A549 (cell line): ENCODE measurements around the gene MON1A. TPM values are rescaled to one million over a fixed set of nuclear protein-coding genes. Genes with fewer than 3 reads are reported as not detected.
"Not testable (repeated sequence)": the region's sequence is repeated elsewhere in the genome, so short reads cannot be mapped to it uniquely, and the experiment has no call there.

Experiments
- ATAC-seq, 2 experiments: fragments of 200-7000 bp in 1 of 2; fragments of >200 bp in 1 of 2; cut with Nextera tagmentation in 1 of 2; cut with Tn5 transposase in 1 of 2; 3 replicates each; pipeline versions ENCODE4 v1.8.0 to v1.9.1; 2018 to 2020; ENCODE audit warnings: mild to moderate bottlenecking in 1 of 2, moderate library complexity in 1 of 2
- CTCF ChIA-PET: fragments of 300-600 bp; sonication (Branson Sonifier 250); formaldehyde crosslinking; extraction: SDS; loops from one replicate; lab custom pipeline; 2021; ENCODE audit warnings: antibody characterized with exemption, inconsistent platforms; lab: Yijun Ruan, JAX
- POLR2A ChIA-PET: fragments of 350-600 bp; formaldehyde crosslinking; extraction: SDS; loops from one replicate; lab custom pipeline; 2021; ENCODE audit warnings: antibody characterized with exemption, inconsistent platforms; lab: Yijun Ruan, JAX
- DNase-seq, 2 experiments: peaks; one replicate each; pipeline versions ENCODE4 v3.0.0 to v3.0.0-alpha.2; 2011 to 2016; ENCODE audit warnings: low read depth in 1 of 2, low spot score in 1 of 2
- FAIRE-seq: peaks from 2 replicates; lab custom pipeline; 2011; peaks lifted over from hg19 to GRCh38; lab: Jason Lieb, UNC
- H3K27ac ChIP-seq, 2 experiments: fragments of >200 bp; sonication (Bioruptor Twin); formaldehyde crosslinking; 3 replicates each; pipeline ENCODE4 v1.5.1; 2016 to 2017
- H3K4me1 ChIP-seq: fragments of >200 bp; sonication (Bioruptor Twin); formaldehyde crosslinking; 3 replicates; pipeline ENCODE4 v1.6.1; 2016
- H3K4me2 ChIP-seq: fragments of >200 bp; sonication (Bioruptor Twin); formaldehyde crosslinking; 3 replicates; pipeline ENCODE4 v1.6.1; 2016
- H3K4me3 ChIP-seq: fragments of >200 bp; sonication (Bioruptor Twin); formaldehyde crosslinking; 3 replicates; pipeline ENCODE4 v1.5.1; 2016
- H3K9me3 ChIP-seq: fragments of >200 bp; sonication (Bioruptor Twin); formaldehyde crosslinking; 3 replicates; pipeline ENCODE4 v1.6.1; 2016
- CBX8 ChIP-seq: fragments of 200-600 bp; sonication (generic); IDR thresholded peaks from 2 replicates; pipeline ENCODE4 v1.6.1; 2016
- CTCF ChIP-seq: fragments of >200 bp; sonication (Bioruptor Twin); formaldehyde crosslinking; IDR thresholded peaks from 3 replicates; pipeline ENCODE4 v1.5.1; 2016
- EHF ChIP-seq: fragments of 250-450 bp; sonication (Bioruptor Pico); IDR thresholded peaks from 2 replicates; pipeline ENCODE4 v1.5.0; 2020; ENCODE audit warnings: mild to moderate bottlenecking
- EHMT2 ChIP-seq: fragments of 200-600 bp; sonication (generic); IDR thresholded peaks from 2 replicates; pipeline ENCODE4 v1.6.1; 2016; ENCODE audit warnings: antibody characterized with exemption, low read depth, mild to moderate bottlenecking, moderate library complexity
- EP300 ChIP-seq, 2 experiments: fragments of >200 bp; sonication (Bioruptor Twin); formaldehyde crosslinking; IDR thresholded peaks; 2 replicates in 1 of 2; 3 replicates in 1 of 2; pipeline ENCODE4 v1.6.1; 2016 to 2017
- FOSL2 ChIP-seq, 2 experiments: fragments of 450-650 bp in 1 of 2; fragments of >200 bp in 1 of 2; sonication (Bioruptor Twin) in 1 of 2; formaldehyde crosslinking; IDR thresholded peaks; 2 replicates each; pipeline versions ENCODE4 v1.5.0 to v1.6.1; 2016 to 2020; ENCODE audit warnings: mild to moderate bottlenecking in 1 of 2, moderate library complexity in 1 of 2
- HMGXB4 ChIP-seq: fragments of 250-450 bp; sonication (Bioruptor Pico); IDR thresholded peaks from 2 replicates; pipeline ENCODE4 v1.5.0; 2021; ENCODE audit warnings: mild to moderate bottlenecking, moderate library complexity, borderline replicate concordance
- HOXA7 ChIP-seq: fragments of 250-450 bp; sonication (Bioruptor Pico); IDR thresholded peaks from 2 replicates; pipeline ENCODE4 v1.5.0; 2020; ENCODE audit warnings: mild to moderate bottlenecking, moderate library complexity
- HOXB5 ChIP-seq: fragments of 250-450 bp; sonication (Bioruptor Pico); IDR thresholded peaks from 2 replicates; pipeline ENCODE4 v1.5.0; 2020; ENCODE audit warnings: mild to moderate bottlenecking, moderate library complexity
- JUNB ChIP-seq: fragments of >200 bp; sonication (Bioruptor Twin); formaldehyde crosslinking; IDR thresholded peaks from 2 replicates; pipeline ENCODE4 v1.6.1; 2016
- MAX ChIP-seq: IDR thresholded peaks from 2 replicates; pipeline ENCODE4 v1.6.1; 2012
- MAZ ChIP-seq: fragments of 150-350 bp; IDR thresholded peaks from 2 replicates; pipeline ENCODE4 v1.6.1; 2014; ENCODE audit warnings: antibody characterized with exemption, low read depth, low read length, borderline replicate concordance
- NFE2L2 ChIP-seq: fragments of 150-350 bp; conservative IDR thresholded peaks from 2 replicates; pipeline ENCODE4 v1.6.1; 2014; ENCODE audit warnings: low read length
- NPAS2 ChIP-seq: fragments of 250-450 bp; sonication (Bioruptor Pico); IDR thresholded peaks from 2 replicates; pipeline ENCODE4 v1.8.0; 2022; ENCODE audit warnings: mild to moderate bottlenecking, moderate library complexity, borderline replicate concordance
- PHF8 ChIP-seq: fragments of 200-600 bp; sonication (generic); IDR thresholded peaks from 2 replicates; pipeline ENCODE4 v1.6.1; 2016; ENCODE audit warnings: low read depth, mild to moderate bottlenecking, antibody characterized with exemption, moderate library complexity, borderline replicate concordance
- POLR2AphosphoS2 ChIP-seq: conservative IDR thresholded peaks from 2 replicates; pipeline ENCODE4 v1.6.1; 2012; ENCODE audit warnings: low read length, improper control_type of control experiment, inconsistent platforms
- RAD21 ChIP-seq, 2 experiments: fragments of >200 bp in 1 of 2; sonication (Bioruptor Twin) in 1 of 2; formaldehyde crosslinking in 1 of 2; IDR thresholded peaks in 1 of 2; conservative IDR thresholded peaks in 1 of 2; 2 replicates in 1 of 2; 3 replicates in 1 of 2; pipeline ENCODE4 v1.6.1; 2012 to 2018; ENCODE audit warnings: inconsistent platforms in 1 of 2
- RARB ChIP-seq: fragments of 250-450 bp; sonication (Bioruptor Pico); IDR thresholded peaks from 2 replicates; pipeline ENCODE4 v1.8.0; 2021; ENCODE audit warnings: mild to moderate bottlenecking, moderate library complexity
- RCOR1 ChIP-seq: fragments of 150-350 bp; IDR thresholded peaks from 2 replicates; pipeline ENCODE4 v1.6.1; 2014; ENCODE audit warnings: antibody characterized with exemption, low read length, low read depth
- SMC3 ChIP-seq: fragments of >200 bp; sonication (Bioruptor Twin); formaldehyde crosslinking; IDR thresholded peaks from 3 replicates; pipeline ENCODE4 v1.6.1; 2018; ENCODE audit warnings: inconsistent platforms
- ZFP36 ChIP-seq: fragments of 450-650 bp; IDR thresholded peaks from 2 replicates; pipeline ENCODE4 v1.6.1; 2014; ENCODE audit warnings: borderline replicate concordance; ENCODE audit not compliant: partially characterized antibody
- ZSCAN20 ChIP-seq: fragments of 250-450 bp; sonication (Bioruptor Pico); IDR thresholded peaks from 2 replicates; pipeline ENCODE4 v1.8.0; 2022; ENCODE audit warnings: mild to moderate bottlenecking, moderate library complexity
- WGBS: methylation state at CpG from one replicate; pipeline ENCODE4 v1.1.6; 2017; ENCODE audit errors: missing lambda C conversion rate; 5-methylcytosine and 5-hydroxymethylcytosine counted together
- polyA plus RNA-seq, 4 experiments: library from polyadenylated mRNA; depleted of rRNA in 3 of 4; stranded (reverse); fragments of >200 nt; fragmentation: RNase III in 1 of 4; extraction: RNeasy Plus Mini Kit Qiagen cat#74134 plus additional on column Dnase treatment in 1 of 4; gene quantifications; 2 replicates in 3 of 4; 3 replicates in 1 of 4; pipeline ENCODE4 v1.2.3, GENCODE V29; 2011 to 2017
- TF ChIP-seq, protein P1 (sequence below): fragments of >200 bp; sonication (Bioruptor Twin); formaldehyde crosslinking; IDR thresholded peaks from 3 replicates; pipeline ENCODE4 v1.6.1; 2016
- TF ChIP-seq, protein P2 (sequence below): fragments of 150-350 bp; IDR thresholded peaks from 2 replicates; pipeline ENCODE4 v1.6.1; 2014; ENCODE audit warnings: low read depth, mild to moderate bottlenecking, low read length

Gene MON1A
- polyA plus RNA-seq, 2 of the 4 experiments (the other 2 are of a cell fraction), result 4.2 to 5.1 TPM

DNA sequence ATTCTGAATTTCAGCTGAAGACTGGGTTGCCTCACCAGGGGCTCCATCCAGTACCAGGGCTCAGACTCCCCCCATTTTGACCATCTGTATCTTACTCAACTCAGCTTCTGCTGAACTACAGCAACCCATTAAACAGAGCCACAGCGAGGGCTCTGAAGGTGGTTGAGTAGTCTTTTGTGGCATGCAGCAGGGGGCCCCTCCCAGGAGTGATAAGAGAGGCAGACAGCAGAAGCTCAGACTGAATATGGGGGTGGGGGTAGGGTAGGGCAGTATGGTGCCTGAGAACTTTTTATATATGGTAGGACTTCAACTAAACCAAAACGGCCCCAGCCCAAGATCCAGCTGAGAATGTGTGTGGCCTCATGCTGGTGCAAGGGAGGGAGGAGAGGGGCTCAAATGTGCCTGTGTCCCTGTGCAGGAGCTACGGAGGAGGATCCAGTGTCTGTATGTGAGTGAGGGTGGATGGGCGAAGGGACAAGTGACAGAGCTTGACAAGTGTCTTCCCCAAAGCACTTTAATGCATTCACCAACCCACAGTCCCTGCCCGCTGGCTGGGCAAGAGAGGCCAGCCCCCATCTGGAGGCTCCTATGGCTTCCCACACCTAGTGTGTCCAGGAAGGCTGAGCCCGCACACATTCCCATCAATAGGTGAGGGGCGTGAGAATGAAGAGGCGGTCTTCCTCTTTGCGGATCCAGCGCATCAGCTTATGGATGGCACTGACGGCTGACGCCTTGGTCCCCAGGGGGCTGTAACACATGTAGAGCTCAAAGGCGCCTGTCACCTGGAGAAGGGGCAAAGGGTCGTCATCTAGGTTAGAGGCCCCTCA is 21.0 kb downstream of the MON1A start:
- H3K4me2 ChIP-seq, result no peak overlapping the region
- TF ChIP-seq EHF (CRISPR knock-in tag) (no peak), RAD21 (conservative IDR thresholded peaks at IDR 0.05 in 1 of 2, IDR thresholded peaks at IDR 0.05 in 1 of 2) (no peak), EP300 (IDR thresholded peaks at IDR 0.05) (no peak), RCOR1 (no peak)
- TF ChIP-seq, all 56 proteins: peak for 0
- ATAC-seq (no peak), DNase-seq (no peak), FAIRE-seq (no peak)
- no peak overlapping the region for H3K4me3 ChIP-seq
- no peak overlapping the region for H3K27ac ChIP-seq
- no peaks in the 10 kb centered on the region for H3K9me3 ChIP-seq
- 91% methylated on average over 13 of the region's 14 CpGs for WGBS
- CTCF ChIA-PET, result interaction anchor here (1.0 to 3.8 kb wide), 5 partner anchors 9 to 107 kb away, joined by 3 to 37 read pairs (median 3); partner anchors contain the start of gene INKA1
- H3K4me1 ChIP-seq, result peaks cover 19% of the 10 kb centered on the region
- POLR2A ChIA-PET, result no interaction called here

DNA sequence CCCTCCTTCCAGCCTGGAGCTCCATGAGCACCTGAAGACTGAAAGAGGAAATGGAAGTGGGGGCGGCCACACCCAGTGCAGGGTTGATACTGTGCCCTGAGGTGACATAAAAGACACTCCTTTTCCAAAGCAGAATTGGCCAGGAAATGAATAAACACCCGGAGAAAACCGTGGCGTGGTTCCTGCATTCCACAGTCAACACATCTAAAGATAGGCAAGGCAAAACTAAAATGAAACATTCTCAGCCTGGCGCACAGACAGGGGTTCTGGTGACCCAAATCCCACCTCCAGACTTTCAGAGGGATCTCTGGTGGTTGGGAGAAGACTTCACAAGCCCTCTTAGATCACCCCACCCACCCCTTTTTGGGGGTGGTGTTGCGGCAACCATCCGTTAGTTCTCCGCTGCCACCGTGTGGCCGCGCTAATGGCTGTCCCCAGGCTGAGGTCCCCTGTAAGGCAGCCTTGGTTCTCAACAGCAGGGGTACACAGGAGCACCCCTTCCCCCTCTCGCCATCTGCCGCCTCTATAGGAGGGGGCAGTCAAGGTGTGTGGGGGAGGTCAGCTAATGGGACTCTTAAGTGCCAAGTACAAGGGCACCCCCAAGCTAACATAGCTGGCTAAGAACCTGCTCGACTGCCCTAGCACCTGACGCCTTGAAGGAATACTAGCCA is 23.4 kb downstream of the MON1A start:
- Histone ChIP-seq H3K27ac (peak overlapping the region; percentile 51 to 84), H3K4me1 (peaks cover 42% of the 10 kb centered on the region), H3K4me2 (peak overlapping the region; percentile 85), H3K4me3 (peak overlapping the region; percentile 24; the same call in 1 of the 3 replicates), H3K9me3 (no peaks in the 10 kb centered on the region)
- ATAC-seq (peak; percentile 63 to 74; a peak in 5 of 6 replicates), FAIRE-seq (no peak), DNase-seq (peak; percentile 55 to 82)
- TF ChIP-seq SMC3, result peak; percentile 84
- no peak for TF ChIP-seq JUNB
- no peak for TF ChIP-seq MAX
- TF ChIP-seq HOXB5, result no peak
- no peak for TF ChIP-seq POLR2AphosphoS2
- TF ChIP-seq, protein P1, sequence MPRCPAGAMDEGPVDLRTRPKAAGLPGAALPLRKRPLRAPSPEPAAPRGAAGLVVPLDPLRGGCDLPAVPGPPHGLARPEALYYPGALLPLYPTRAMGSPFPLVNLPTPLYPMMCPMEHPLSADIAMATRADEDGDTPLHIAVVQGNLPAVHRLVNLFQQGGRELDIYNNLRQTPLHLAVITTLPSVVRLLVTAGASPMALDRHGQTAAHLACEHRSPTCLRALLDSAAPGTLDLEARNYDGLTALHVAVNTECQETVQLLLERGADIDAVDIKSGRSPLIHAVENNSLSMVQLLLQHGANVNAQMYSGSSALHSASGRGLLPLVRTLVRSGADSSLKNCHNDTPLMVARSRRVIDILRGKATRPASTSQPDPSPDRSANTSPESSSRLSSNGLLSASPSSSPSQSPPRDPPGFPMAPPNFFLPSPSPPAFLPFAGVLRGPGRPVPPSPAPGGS, result no peak
- no peak for TF ChIP-seq RCOR1
- TF ChIP-seq, protein P2, sequence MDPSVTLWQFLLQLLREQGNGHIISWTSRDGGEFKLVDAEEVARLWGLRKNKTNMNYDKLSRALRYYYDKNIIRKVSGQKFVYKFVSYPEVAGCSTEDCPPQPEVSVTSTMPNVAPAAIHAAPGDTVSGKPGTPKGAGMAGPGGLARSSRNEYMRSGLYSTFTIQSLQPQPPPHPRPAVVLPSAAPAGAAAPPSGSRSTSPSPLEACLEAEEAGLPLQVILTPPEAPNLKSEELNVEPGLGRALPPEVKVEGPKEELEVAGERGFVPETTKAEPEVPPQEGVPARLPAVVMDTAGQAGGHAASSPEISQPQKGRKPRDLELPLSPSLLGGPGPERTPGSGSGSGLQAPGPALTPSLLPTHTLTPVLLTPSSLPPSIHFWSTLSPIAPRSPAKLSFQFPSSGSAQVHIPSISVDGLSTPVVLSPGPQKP, result no peak
- no peak for TF ChIP-seq HOXA7 (CRISPR knock-in tag)
- no peak for TF ChIP-seq NFE2L2
- no peak for TF ChIP-seq ZSCAN20 (CRISPR knock-in tag)
- TF ChIP-seq NPAS2 (CRISPR knock-in tag), result no peak
- TF ChIP-seq RAD21 (conservative IDR thresholded peaks at IDR 0.05 in 1 of 2, IDR thresholded peaks at IDR 0.05 in 1 of 2), result peak; percentile 81 to 83
- TF ChIP-seq CTCF, result peak; percentile 74
- no peak for TF ChIP-seq ZFP36
- TF ChIP-seq EHMT2, result no peak
- TF ChIP-seq FOSL2 (IDR thresholded peaks at IDR 0.05), result no peak
- TF ChIP-seq FOSL2 (CRISPR knock-in tag; IDR thresholded peaks at IDR 0.05), result no peak
- TF ChIP-seq MAZ, result no peak
- TF ChIP-seq PHF8, result no peak
- no peak for TF ChIP-seq RARB (CRISPR knock-in tag)
- no peak for TF ChIP-seq CBX8
- TF ChIP-seq HMGXB4, result no peak
- CTCF ChIA-PET, result interaction anchor here (0.6 to 4.9 kb wide), 28 partner anchors 9 to 205 kb away, joined by 3 to 46 read pairs (median 4); partner anchors contain the start of genes CAMKV, CDHR4 and INKA1
- POLR2A ChIA-PET, result interaction anchor here (0.6 kb wide), 1 partner anchor 103 kb away, joined by 3 read pairs; the partner anchor contains the start of gene INKA1
- 22% methylated on average over 8 of the region's 15 CpGs for WGBS

DNA sequence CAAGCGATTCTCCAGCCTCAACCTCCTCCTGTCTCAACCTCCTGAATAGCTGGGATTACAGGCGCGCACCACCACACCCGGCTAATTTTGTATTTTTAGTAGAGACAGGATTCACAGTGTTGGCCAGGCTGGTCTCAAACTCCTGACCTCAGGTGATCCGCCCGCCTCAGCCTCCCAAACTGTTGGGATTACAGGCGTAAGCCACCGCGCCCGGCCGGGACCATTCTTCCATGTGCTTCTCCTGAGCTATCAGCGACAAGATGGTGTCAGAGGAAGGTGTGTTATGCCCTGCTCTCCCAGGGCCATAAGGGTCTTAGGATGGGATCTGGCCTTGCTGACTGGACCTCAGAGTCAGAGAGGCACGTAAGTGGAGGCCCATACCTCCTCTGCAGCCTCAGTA is 25.2 kb downstream of the MON1A start:
- H3K9me3 ChIP-seq, FAIRE-seq, ATAC-seq, DNase-seq, POLR2A ChIA-PET: not testable (repeated sequence)
- H3K27ac ChIP-seq, result peak overlapping the region; percentile 85 to 93
- H3K4me1 ChIP-seq, result peaks cover 59% of the 10 kb centered on the region
- H3K4me2 ChIP-seq, result peak overlapping the region; percentile 84
- 83% methylated on average over 9 of the region's 13 CpGs for WGBS
- peak overlapping the region; percentile 34; the same call in 1 of the 3 replicates for H3K4me3 ChIP-seq
- CTCF ChIA-PET, result interaction anchor here (0.8 to 4.9 kb wide), 5 partner anchors 9 to 102 kb away, joined by 3 to 46 read pairs (median 5); partner anchors contain the start of gene INKA1
